Measurements from ENCODE around the gene BEGAIN. TPM values are rescaled to one million over a fixed set of nuclear protein-coding genes. Genes with fewer than 3 reads are reported as not detected.

BEGAIN gene
- total RNA-seq, 1 donor from 2014 or later, result 0.54 TPM

DNA sequence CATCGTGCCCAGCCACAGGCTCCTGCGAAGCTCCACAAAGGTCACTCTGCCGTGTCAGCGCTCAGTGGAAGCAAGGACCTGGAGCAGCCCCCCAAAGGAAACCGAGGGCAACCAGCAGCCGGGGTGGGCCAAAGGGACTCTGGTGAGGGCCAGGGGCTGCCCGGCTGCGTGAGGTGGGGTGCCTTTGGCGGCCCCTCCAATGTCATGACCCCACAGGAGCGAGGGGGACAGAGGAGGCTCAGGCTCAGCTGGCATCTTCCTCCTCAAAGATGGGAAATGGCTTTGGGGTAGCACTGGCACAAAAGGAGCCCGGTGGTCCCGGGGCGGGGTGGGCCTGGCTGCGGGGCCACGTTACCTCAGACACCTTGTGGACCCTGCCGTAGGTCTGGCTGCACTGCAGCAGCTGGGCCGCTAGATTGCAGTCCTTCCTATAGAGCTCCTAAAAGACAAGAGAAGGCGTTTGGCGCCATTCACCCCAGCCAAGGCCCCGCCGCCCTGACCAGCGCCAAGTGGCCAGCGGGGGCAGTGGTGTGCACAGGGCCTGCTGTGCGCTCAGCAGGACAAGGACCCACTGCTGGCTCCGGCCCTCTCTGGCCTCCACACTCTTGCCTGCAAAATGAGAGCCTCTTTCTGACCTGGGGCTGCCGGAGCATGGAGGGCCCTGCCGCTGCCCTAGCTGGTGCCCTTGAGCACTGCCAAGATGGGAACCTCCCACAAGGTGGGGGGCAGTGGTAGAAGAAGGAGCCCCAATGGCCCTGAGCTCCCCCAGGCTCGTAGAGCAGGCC, 46.9 kb downstream of the BEGAIN start:
- H3K27ac ChIP-seq (ENCODE audit: low read depth, low read length), result no peak overlapping the region
- no peak for FAIRE-seq

DNA sequence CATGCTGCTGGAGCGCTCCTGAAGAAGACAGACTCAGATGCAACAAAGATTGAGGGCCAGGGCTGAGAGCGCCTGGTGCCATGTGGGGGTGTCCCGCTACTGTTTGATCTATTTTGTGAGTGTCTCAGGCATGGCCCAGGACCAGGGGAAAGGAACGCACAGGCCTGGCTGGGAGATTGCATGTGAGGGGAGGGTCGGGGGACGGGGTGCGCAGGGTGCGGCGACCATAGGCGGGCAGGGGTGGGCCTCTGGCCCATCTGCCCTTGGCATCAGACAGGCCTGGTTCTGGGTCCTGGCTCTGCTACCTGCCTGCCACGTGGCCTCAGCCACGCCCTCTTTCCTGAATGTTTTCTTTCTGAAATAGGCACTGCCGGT, 47.5 kb downstream of the BEGAIN start:
- no peaks in the 10 kb centered on the region for H3K36me3 ChIP-seq (ENCODE audit: insufficient read depth, low read length)
- Mint-ChIP-seq H3K36me3 (ENCODE audit: low read depth, unreplicated experiment) (no peaks in the 10 kb centered on the region), H3K27ac (ENCODE audit: unreplicated experiment) (no peak overlapping the region), H3K9me3 (ENCODE audit: unreplicated experiment) (no peaks in the 10 kb centered on the region), H3K4me3 (ENCODE audit: unreplicated experiment) (no peak overlapping the region), H3K27me3 (ENCODE audit: low read depth, unreplicated experiment) (peaks cover 12% of the 10 kb centered on the region), H3K4me1 (ENCODE audit: low read depth, unreplicated experiment) (no peaks in the 10 kb centered on the region)
- H3K79me2 ChIP-seq (ENCODE audit: insufficient read depth, low read length), result no peaks in the 10 kb centered on the region
- TF ChIP-seq CTCF (IDR thresholded peaks at IDR 0.05; ENCODE audit: insufficient read depth, low read depth, low read length) (no peak), EZH2 (IDR thresholded peaks at IDR 0.05; ENCODE audit: insufficient read depth, low read length) (no peak)
- no peaks in the 10 kb centered on the region for H3K9me3 ChIP-seq (ENCODE audit: insufficient read depth, low read depth, low read length)
- no peaks in the 10 kb centered on the region for H3K27me3 ChIP-seq (ENCODE audit: insufficient read depth, low read length)
- no peaks in the 10 kb centered on the region for H4K20me1 ChIP-seq (ENCODE audit: insufficient read depth, low read length)
- FAIRE-seq (no peak), DNase-seq (ENCODE audit: low read depth) (no peak)
- no peak overlapping the region for H3K27ac ChIP-seq (ENCODE audit: low read depth, low read length)
- H2AFZ ChIP-seq (ENCODE audit: low read depth, low read length), result no peak overlapping the region
- no peak overlapping the region for H3K4me3 ChIP-seq (ENCODE audit: insufficient read depth, low read depth, low read length)
- H3K9ac ChIP-seq (ENCODE audit: low read length), result no peak overlapping the region
- H3K4me1 ChIP-seq (ENCODE audit: insufficient read depth, low read length), result no peaks in the 10 kb centered on the region
- H3K4me2 ChIP-seq (ENCODE audit: low read length), result no peak overlapping the region

More for the DNA sequence above, 46.9 kb downstream of the BEGAIN start:
- H3K36me3 ChIP-seq (ENCODE audit: insufficient read depth, low read length), result no peaks in the 10 kb centered on the region
- no peaks in the 10 kb centered on the region for H4K20me1 ChIP-seq (ENCODE audit: insufficient read depth, low read length)
- Mint-ChIP-seq H3K27ac (ENCODE audit: unreplicated experiment) (no peak overlapping the region), H3K27me3 (ENCODE audit: low read depth, unreplicated experiment) (peaks cover 17% of the 10 kb centered on the region), H3K4me3 (ENCODE audit: unreplicated experiment) (no peak overlapping the region), H3K36me3 (ENCODE audit: low read depth, unreplicated experiment) (no peaks in the 10 kb centered on the region), H3K9me3 (ENCODE audit: unreplicated experiment) (no peaks in the 10 kb centered on the region), H3K4me1 (ENCODE audit: low read depth, unreplicated experiment) (no peaks in the 10 kb centered on the region)
- H3K9me3 ChIP-seq (ENCODE audit: insufficient read depth, low read depth, low read length), result no peaks in the 10 kb centered on the region
- H3K9ac ChIP-seq (ENCODE audit: low read length), result no peak overlapping the region
- H3K4me1 ChIP-seq (ENCODE audit: insufficient read depth, low read length), result no peaks in the 10 kb centered on the region
- H3K4me2 ChIP-seq (ENCODE audit: low read length), result no peak overlapping the region
- H3K27me3 ChIP-seq (ENCODE audit: insufficient read depth, low read length), result no peaks in the 10 kb centered on the region
- H3K4me3 ChIP-seq (ENCODE audit: insufficient read depth, low read depth, low read length), result no peak overlapping the region
- TF ChIP-seq EZH2 (IDR thresholded peaks at IDR 0.05; ENCODE audit: insufficient read depth, low read length), result no peak
- peak; percentile 10 for TF ChIP-seq CTCF (IDR thresholded peaks at IDR 0.05; ENCODE audit: insufficient read depth, low read depth, low read length)
- H2AFZ ChIP-seq (ENCODE audit: low read depth, low read length), result no peak overlapping the region
- H3K79me2 ChIP-seq (ENCODE audit: insufficient read depth, low read length), result no peaks in the 10 kb centered on the region
- DNase-seq (ENCODE audit: low read depth), result no peak

DNA sequence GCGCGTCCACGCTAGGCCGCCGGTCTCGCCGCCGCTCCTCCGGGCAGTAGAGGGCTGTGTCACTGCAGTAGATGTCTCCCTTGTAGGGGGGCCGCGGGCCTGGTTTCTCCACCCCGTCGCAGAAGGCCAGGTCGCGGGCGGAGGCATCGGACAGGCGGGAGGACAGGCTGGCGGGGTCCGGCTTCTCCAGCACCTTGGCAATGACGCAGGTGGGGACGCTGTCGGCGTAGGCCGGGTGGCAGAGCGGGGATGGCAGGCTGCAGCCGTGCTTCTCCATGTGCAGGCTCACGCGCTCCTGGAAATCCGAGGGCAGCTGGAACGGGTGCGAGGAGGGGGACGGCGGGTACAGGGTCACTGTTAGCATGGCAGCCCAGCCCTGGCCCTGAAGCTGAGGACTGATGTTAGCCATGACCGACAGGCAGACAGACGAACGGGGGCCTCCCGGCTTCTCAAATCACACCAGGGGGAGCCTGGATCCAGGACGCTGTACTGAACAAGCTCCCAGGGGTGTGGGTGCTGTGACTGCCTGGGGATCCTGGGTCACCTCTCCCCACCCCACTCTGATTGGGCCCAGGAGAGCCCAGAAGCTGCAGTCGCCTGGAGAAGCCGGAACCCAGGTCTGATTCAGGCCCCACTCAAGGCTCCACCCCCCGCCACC, 48.1 kb downstream of the BEGAIN start:
- DNase-seq (ENCODE audit: low read depth) (no peak), FAIRE-seq (no peak)
- Mint-ChIP-seq H3K27me3 (ENCODE audit: low read depth, unreplicated experiment) (peaks cover 12% of the 10 kb centered on the region), H3K27ac (ENCODE audit: unreplicated experiment) (no peak overlapping the region), H3K9me3 (ENCODE audit: unreplicated experiment) (no peaks in the 10 kb centered on the region), H3K36me3 (ENCODE audit: low read depth, unreplicated experiment) (no peaks in the 10 kb centered on the region), H3K4me1 (ENCODE audit: low read depth, unreplicated experiment) (peaks cover 5% of the 10 kb centered on the region), H3K4me3 (ENCODE audit: unreplicated experiment) (no peak overlapping the region)
- H3K36me3 ChIP-seq (ENCODE audit: insufficient read depth, low read length), result no peaks in the 10 kb centered on the region
- H3K4me3 ChIP-seq (ENCODE audit: insufficient read depth, low read depth, low read length), result no peak overlapping the region
- no peaks in the 10 kb centered on the region for H4K20me1 ChIP-seq (ENCODE audit: insufficient read depth, low read length)
- no peak overlapping the region for H3K27ac ChIP-seq (ENCODE audit: low read depth, low read length)
- H3K9me3 ChIP-seq (ENCODE audit: insufficient read depth, low read depth, low read length), result no peaks in the 10 kb centered on the region
- no peaks in the 10 kb centered on the region for H3K4me1 ChIP-seq (ENCODE audit: insufficient read depth, low read length)
- H3K27me3 ChIP-seq (ENCODE audit: insufficient read depth, low read length), result no peaks in the 10 kb centered on the region
- no peak overlapping the region for H3K4me2 ChIP-seq (ENCODE audit: low read length)
- H3K79me2 ChIP-seq (ENCODE audit: insufficient read depth, low read length), result no peaks in the 10 kb centered on the region
- TF ChIP-seq CTCF (IDR thresholded peaks at IDR 0.05; ENCODE audit: insufficient read depth, low read depth, low read length), result no peak
- no peak for TF ChIP-seq EZH2 (IDR thresholded peaks at IDR 0.05; ENCODE audit: insufficient read depth, low read length)
- no peak overlapping the region for H2AFZ ChIP-seq (ENCODE audit: low read depth, low read length)
- no peak overlapping the region for H3K9ac ChIP-seq (ENCODE audit: low read length)

Measured in astrocyte (in vitro differentiated cells and primary cell).